NCI-H1694 treated with DMSO at 0.1 percent for 48 hours (cell line): Measurements from ENCODE around the gene TXNRD1.
"Not testable (repeated sequence)": the region's sequence is repeated elsewhere in the genome, so short reads cannot be mapped to it uniquely, and the experiment has no call there.

Source experiments
- DNase-seq: peaks from one replicate; lab custom pipeline; 2025; lab: John Stamatoyannopoulos, UW

Gene TXNRD1

DNA sequence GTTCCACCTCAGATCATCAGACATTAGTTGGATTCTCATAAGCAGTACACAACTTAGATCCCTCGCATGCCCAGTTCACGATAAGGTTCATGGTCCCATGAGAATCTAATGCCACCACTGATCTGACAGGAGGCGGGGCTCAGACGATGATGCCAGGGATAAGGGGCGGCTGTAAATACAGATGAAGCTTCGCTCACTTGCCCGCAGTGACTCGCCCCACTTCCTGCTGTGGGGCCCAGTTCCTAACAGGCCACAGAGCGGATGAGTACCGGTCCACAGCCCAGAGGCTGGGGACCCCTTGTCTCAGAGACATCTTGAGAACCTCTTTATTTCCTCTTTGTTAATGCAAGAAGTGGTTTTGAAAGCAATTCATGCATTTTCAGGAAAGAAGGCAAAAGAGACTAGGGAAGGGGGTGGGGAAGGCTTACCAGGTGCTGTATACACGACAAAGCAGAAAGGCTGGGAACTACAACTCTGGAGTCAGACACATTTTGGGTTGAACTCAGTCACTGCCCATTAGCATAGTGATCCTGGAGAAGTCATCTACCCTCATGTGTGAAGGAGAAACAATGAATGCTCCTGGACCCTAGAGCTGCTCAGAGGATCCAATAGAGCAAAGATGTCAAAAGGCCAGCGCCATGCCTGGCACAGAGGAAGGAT lies 156.6 kb downstream of the TXNRD1 start:
- no peak for DNase-seq

DNA sequence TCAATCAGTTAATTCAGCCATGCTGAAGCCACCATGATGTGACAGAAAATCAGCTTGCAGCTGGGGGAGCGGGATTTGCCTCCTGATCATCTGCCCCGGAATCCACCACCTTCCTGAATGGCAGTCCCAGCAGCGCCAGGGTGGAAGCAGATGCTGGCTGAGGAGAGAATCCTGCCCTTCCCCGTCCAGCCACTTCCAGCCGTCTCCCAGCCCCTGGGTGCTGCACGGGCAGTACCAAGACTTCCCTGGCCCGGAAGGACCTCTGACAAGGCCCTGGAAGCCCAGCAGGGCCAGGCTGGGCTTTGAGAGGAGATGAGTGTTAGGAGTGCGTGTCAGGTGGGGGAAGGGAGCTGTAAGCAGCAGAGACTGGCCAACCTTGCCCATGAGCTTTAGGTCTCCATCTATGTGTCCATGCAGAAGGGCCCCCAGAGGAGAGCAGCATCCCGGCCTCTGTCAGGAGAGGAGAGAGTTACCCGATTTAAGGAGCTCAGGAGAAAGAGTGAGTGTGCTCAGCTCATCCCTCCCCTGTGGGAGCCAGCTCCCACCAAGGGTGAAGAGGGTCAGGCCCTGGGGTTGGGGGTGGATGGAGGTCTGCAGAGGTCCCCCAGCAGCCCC lies 157.2 kb downstream of the TXNRD1 start:
- DNase-seq = no peak

DNA sequence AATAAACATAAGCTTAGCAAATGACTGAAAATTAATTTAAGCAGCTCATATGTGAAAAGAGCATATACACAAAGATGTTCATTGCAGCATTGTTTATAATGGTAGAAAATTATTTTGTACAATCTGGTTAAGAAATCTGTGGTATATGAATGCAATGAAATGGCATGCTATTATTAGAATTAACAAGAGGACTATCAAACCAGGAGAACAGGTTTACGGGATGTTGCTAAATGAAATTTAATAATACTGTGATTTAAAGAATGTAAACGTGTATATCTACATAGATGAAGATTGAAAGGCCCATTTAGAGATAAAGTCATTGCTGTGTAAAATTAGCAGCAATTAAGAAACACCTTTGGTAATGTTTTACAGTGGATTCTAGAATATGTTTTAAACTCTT lies 158.5 kb downstream of the TXNRD1 start:
- no peak for DNase-seq

DNA sequence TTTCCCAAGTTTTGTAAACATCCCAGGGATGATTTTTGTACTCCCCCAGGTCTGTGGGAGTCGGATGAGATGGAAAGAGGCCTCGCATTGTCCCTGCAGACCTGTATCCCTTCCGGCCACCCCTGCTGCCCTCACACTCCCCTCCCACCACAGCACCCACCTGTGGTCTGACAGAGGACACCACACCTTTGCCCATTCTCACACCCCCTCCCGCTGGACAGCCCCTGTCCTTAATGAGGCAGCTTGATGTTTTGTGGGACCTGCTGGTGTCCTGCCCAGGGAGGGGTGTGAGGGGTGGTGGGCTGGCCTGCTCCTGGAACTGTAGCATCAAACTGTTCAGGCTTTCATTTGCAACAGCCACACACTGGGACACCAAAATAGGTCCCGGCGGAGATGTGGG lies 159.2 kb downstream of the TXNRD1 start:
- DNase-seq = no peak

DNA sequence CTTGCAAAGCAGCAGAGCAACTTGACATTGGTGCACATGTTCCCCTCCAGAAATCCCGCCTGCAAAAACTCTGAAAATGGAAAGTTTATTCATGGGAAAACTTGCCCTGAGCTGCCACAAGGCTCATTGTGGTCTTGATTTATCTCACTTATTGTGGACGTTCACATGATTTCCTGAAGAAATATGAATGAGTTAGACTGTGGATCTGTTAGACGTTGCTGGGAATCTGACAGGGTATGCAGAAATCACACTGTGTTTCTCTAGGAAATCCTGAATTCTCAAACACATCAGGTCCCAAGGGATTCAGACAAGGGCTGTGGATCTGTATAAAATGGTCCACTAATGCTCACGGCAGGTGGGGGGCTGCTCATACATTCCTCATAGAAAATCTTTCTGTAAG lies 160.2 kb downstream of the TXNRD1 start:
- no peak for DNase-seq

DNA sequence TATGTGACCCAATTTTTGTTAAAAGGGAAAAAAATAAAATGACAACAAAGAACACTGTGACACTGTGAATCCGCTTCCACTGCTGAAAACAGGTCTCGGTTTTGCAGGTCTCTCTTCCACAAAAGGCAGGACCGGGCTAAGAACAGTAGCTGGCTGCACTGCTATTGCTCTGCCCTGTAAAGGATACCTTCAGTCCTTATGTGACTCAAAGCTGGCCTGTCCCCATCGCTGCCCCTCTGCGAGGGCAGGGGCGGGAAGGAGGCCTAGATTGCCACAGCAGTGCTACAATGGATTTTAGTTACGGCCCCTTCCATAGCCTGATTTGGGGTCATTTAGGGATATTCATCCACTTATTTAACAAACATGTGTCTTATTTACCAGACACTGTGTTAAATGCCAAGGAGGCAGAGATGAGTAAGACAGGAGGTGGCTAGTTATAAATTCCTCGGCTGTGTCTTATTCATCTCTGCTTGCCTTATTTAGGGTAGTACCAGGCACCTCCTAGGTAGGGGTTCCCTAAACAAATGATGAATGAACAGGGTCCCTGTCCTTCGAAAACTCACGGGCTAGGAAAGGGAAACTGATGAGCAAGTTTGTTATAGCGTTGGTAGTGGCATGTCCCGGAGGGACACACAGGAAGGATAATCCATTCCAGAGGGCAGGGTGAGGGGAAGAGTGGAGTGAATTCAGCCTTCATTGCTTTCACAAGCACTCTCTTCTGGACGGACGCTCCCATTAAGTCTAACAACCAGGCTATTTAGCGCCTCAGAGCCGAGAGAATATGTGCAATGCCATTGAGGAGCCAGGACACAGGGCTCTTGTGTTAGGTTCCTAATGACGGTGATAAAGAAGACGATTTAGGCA lies 161.3 kb downstream of the TXNRD1 start:
- DNase-seq = no peak

DNA sequence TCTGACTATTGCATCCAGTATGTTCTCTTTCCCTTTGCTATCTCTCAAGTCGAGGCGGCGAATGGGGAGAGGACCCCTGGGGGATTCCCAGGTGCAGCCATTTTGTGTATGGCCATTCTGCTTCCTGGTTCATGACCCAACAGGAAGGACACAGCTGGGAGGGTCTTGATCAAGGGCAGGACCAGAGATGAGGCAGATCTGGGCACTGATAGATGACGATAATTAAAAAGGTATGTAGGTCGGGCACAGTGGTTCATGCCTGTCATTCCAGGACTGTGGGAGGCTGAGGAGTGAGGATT lies 161.9 kb downstream of the TXNRD1 start:
- no peak for DNase-seq

DNA sequence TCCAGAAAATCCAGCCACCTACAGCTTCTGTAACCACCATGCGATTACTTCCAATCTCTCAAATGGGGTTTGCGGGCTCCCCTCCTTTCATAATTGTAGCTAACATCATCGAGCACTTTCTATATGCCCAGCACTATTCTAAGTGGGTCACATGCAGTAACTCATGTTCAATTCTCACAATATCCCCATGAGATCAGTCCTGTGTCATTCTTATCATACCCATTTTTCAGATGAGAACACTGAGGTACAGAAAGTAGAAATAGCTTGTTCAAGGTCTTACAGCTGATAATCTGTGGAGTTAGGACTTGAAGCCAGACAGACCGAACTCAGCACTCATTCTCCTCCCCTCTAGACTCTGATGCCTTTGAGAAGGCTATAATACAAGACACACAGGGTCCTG lies 162.8 kb downstream of the TXNRD1 start:
- no peak for DNase-seq

DNA sequence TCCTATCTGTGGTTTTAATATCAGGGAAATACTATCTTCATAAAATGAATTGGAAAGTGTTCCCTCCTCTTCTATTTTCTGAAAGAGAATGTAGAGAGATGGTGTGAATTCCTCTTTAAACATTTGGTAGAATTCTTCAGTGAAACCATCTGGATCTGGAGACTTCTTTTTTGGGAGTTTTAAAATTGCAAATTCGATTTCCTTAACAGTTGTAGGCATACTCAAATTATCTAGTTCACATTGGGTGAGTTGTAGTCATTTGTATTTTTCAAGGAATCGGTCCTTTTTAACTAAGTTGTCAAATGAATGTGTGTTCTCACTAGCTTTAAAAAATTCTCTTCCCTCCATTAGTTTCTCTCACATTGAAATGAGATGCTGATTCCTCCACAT lies 165.8 kb downstream of the TXNRD1 start:
- no peak for DNase-seq

DNA sequence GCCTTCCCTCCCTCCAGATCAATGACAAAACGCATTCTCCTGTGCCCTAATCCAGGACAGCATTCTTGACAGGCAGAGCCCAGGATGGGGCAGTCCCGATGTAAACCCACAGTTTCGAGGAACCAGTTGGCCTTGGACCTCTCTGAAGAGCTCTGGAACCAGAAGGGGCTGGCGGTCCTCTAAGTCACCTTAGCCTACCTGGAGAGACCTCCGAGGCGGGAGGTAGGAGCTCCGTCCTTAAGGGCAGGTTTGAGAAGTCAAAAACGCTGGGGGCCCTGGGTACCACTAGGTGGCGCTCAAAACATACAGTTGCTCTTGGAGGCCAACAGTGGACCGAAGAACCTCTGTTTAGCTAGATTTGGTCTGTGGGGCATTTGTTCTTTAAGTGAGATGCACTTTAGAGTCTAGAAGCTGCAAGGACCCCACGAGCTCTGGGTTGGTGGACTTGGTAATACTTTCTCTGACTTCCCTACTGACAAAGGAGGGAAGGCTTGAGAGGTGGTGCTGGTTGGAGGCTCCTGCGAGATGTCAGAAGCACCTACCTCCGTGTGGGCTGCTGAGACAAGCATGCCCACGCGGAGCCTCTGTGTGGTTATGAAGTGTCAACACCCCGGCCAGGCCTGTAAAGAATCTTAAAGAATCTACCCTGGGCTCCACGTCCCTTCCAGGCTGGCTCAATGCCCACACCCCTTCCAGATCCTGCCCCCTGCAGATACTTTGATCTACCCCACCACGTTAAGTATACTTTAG lies 166.3 kb downstream of the TXNRD1 start:
- peak; percentile 58 for DNase-seq

DNA sequence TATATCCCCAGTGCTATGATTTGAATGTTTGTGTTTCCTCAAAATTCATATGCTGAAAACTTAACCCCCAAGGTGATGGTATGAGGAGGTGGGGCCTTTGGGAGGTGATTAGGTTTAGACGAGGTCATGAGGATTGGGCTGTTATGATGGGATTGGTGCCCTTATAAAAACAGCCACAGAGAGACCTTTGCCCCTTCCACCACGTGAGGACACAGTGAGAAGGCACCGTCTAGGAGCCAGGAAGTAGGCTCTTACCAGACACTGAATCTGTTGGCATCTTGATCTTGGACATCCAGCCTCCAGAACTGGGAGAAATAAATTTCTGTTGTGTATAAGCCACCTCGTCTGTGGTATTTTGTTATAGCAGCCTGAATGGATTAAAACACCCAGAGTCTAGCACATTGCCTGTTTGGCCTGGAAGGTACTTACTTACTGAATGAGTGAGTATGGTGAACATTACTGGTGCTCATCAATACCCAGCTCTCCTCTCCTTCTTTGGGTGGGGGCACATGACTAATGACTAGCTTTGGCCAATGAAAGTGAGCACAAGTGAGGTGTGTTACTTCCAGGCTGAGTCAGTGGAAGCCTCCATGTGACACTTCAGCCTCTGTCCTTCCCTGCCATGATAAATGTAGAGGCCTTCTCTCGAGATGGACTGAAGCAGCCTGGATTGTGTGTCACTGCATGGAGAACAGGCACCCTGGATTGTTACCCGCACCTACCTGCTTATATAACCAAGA lies 168.7 kb downstream of the TXNRD1 start:
- no peak for DNase-seq

DNA sequence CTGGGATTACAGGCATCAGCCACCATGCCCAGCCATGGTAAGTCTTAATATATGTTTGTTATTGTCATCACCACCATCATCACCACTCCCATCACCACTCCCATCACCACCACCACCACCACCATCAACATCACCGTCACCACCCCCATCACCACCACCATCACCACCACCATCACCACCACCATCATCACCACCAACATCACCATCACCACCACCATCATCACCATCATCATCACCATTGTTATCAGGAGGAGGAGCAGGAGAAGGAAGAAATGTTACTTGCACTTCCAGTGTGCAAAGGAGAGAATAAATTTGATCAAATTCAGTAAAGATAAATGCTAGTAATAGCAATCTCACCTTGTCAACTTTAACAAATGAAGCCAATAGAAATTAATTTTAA lies 169.9 kb downstream of the TXNRD1 start:
- DNase-seq = no peak

DNA sequence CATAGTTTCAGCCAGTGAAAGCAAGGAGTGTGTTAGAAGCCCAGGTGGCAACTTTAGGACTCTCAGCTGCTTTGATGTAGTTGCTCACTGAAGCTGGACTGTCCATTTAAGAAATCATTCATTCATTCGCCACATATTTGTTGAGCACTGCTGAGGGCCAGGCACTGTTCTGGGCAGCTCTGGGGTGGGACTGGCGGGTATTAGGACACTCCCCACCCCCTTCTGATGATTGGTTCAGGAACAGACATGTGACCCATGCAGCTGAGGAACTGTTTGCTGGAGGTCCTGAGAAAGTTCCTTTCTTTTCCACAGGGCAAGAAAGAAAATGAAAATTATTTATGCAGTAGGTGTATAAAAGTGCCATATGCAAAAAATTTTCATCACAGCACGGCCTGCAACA lies 170.9 kb downstream of the TXNRD1 start:
- DNase-seq = no peak

DNA sequence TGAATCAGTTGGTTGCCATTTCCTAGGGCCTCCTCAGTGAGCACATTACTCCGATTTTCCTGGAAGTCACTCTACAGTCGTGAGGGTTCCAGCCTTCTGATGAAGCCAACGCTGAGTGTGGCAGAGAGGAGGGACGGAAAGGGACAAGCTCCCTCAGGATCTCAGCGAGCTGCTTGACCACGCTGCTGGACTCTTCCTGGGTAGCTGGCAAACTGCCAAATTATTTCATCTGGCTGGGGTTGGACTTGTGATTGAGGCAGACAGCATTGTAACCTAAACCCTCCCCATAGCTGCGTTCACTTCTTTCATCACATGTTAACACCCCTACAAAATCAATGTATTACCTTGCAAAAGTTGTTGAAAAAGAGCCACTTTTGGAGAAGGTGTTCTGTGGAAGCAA lies 171.6 kb downstream of the TXNRD1 start:
- DNase-seq = no peak

DNA sequence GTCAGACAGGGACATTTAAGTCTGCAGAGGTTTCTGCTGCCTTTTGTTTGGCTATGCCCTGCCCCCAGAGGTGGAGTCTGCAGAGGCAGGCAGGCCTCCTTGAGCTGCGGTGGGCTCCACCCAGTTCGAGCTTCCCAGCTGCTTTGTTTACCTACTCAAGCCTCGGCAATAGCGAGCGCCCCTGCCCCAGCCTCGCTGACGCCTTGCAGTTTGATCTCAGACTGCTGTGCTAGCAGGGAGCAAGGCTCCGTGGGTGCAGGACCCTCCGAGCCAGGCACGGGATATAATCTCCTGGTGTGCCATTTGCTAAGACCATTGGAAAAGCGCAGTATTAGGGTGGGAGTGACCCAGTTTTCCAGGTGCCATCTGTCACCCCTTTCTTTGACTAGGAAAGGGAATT lies 178.5 kb downstream of the TXNRD1 start:
- not testable (repeated sequence) for DNase-seq
